ENCODE data around the gene TYSND1.
"Not testable (repeated sequence)": the region's sequence is repeated elsewhere in the genome, so short reads cannot be mapped to it uniquely, and the experiment has no call there.

TYSND1 gene

GRCh38 chr10:70126700-70127395 is 19.7 kb downstream of the TYSND1 start:
- CTCF ChIA-PET: interaction anchor here (0.7 to 9.8 kb wide), 4 partner anchors 10 to 169 kb away, joined by 3 to 110 read pairs (median 4); no protein-coding TSS in a partner anchor
- DNase-seq (ENCODE audit: low read depth, low spot score): no peak
- POLR2A ChIA-PET: no interaction called here
- no peak overlapping the region for H3K4me3 ChIP-seq (ENCODE audit: low read depth, low read length)
- no peak for TF ChIP-seq CTCF (IDR thresholded peaks at IDR 0.05; ENCODE audit: insufficient read depth, low read length, missing control alignments)

- ChIA-PET POLR2A (no interaction called here), CTCF (interaction anchor here (1.0 to 9.8 kb wide), 4 partner anchors 9 to 168 kb away, joined by 3 to 110 read pairs (median 4); partner anchors contain the start of gene TYSND1)
- no peak overlapping the region for H3K4me3 ChIP-seq (ENCODE audit: low read depth, low read length)
- no peak for TF ChIP-seq CTCF (IDR thresholded peaks at IDR 0.05; ENCODE audit: insufficient read depth, low read length, missing control alignments)
- no peak for DNase-seq (ENCODE audit: low read depth, low spot score)
Measured at GRCh38 chr10:70125918-70126552, 20.5 kb downstream of the TYSND1 start.

- no peak overlapping the region for H3K4me3 ChIP-seq (ENCODE audit: low read depth, low read length)
- ChIA-PET CTCF (interaction anchor here (1.1 to 9.8 kb wide), 3 partner anchors 8 to 20 kb away, joined by 3 to 110 read pairs (median 4); no protein-coding TSS in a partner anchor), POLR2A (no interaction called here)
- no peak for DNase-seq (ENCODE audit: low read depth, low spot score)
- TF ChIP-seq CTCF (IDR thresholded peaks at IDR 0.05; ENCODE audit: insufficient read depth, low read length, missing control alignments): no peak
Measured at GRCh38 chr10:70124918-70125317, 21.6 kb downstream of the TYSND1 start.

GRCh38 chr10:70124415-70124814 is 22.1 kb downstream of the TYSND1 start:
- H3K4me3 ChIP-seq (ENCODE audit: low read depth, low read length): no peak overlapping the region
- ChIA-PET CTCF (interaction anchor here (1.1 to 9.8 kb wide), 2 partner anchors 8 to 14 kb away, joined by 3 to 110 read pairs; no protein-coding TSS in a partner anchor), POLR2A (no interaction called here)
- DNase-seq (ENCODE audit: low read depth, low spot score): no peak
- TF ChIP-seq CTCF (IDR thresholded peaks at IDR 0.05; ENCODE audit: insufficient read depth, low read length, missing control alignments): no peak

GRCh38 chr10:70123817-70124216 is 22.7 kb downstream of the TYSND1 start:
- no peak for TF ChIP-seq CTCF (IDR thresholded peaks at IDR 0.05; ENCODE audit: insufficient read depth, low read length, missing control alignments)
- no peak for DNase-seq (ENCODE audit: low read depth, low spot score)
- ChIA-PET POLR2A (no interaction called here), CTCF (interaction anchor here (1.0 to 9.8 kb wide), 4 partner anchors 7 to 14 kb away, joined by 3 to 110 read pairs (median 4); no protein-coding TSS in a partner anchor)
- H3K4me3 ChIP-seq (ENCODE audit: low read depth, low read length): no peak overlapping the region

- DNase-seq (ENCODE audit: low read depth, low spot score); H3K4me3 ChIP-seq (ENCODE audit: low read depth, low read length); POLR2A ChIA-PET: not testable (repeated sequence)
- CTCF ChIA-PET: interaction anchor here (1.0 to 9.8 kb wide), 4 partner anchors 6 to 23 kb away, joined by 3 to 110 read pairs (median 6); partner anchors contain the start of gene TYSND1
Measured at GRCh38 chr10:70123166-70123565, 23.3 kb downstream of the TYSND1 start.
